ENCODE measurements around the gene FN3K. TPM values are rescaled to one million over a fixed set of nuclear protein-coding genes. Genes with fewer than 3 reads are reported as not detected.

Gene FN3K
- total and polyA plus RNA-seq, 2 of the 8 experiments (the other 6 are each of a cell fraction or from before 2014, with no cell fraction given), result 0.88 to 14.2 TPM

- H3K14ac ChIP-seq (ENCODE audit: insufficient read length), result no peak overlapping the region
- H3K4me3 ChIP-seq (ENCODE audit: extremely low read depth in 1 of 4, insufficient read depth in 2 of 4, low read depth in 3 of 4, low read length in 4 of 4), result no peak overlapping the region
- ChIA-PET CTCF (ENCODE audit: partially characterized antibody) (interaction anchor here (1.6 kb wide), 1 partner anchor 124 kb away, joined by 3 read pairs; no protein-coding TSS in a partner anchor), POLR2A (ENCODE audit: partially characterized antibody) (no interaction called here)
- H3K4ac ChIP-seq (replicated peaks; ENCODE audit: insufficient read length, low read depth, low read length), result no peak overlapping the region
- TF ChIP-seq CBX8 (IDR thresholded peaks at IDR 0.05; ENCODE audit: borderline replicate concordance, low read depth, low read length), result no peak
- TF ChIP-seq RXRA (IDR thresholded peaks at IDR 0.05; ENCODE audit: insufficient read depth, low read depth, low read length), result no peak
- DNase-seq (ENCODE audit: low read depth in 1 of 2, low spot score in 2 of 2), result no peak
- peak overlapping the region; percentile 93; the same call in 1 of the 2 replicates for H2AK5ac ChIP-seq (ENCODE audit: low read depth, low read length)
- no peak overlapping the region for H2BK15ac ChIP-seq (ENCODE audit: low read length)
- peaks cover 24% of the 10 kb centered on the region for H3K79me1 ChIP-seq (ENCODE audit: low read depth, low read length)
- no peak overlapping the region for H3K23ac ChIP-seq (ENCODE audit: insufficient read length)
- H3K9ac ChIP-seq (replicated peaks in 1 of 4; ENCODE audit: extremely low read depth in 1 of 4, low read depth in 3 of 4, low read length in 3 of 4), result no peak overlapping the region
- peaks cover 0 to 8% (median 0%) of the 10 kb centered on the region in 4 experiments; a peak in 3 of 8 replicates for H3K36me3 ChIP-seq (ENCODE audit: control insufficient read depth in 2 of 4, insufficient read depth in 4 of 4, low read length in 3 of 4)
- no peak overlapping the region for H2BK120ac ChIP-seq (replicated peaks; ENCODE audit: low read depth, low read length)
- no peak overlapping the region for H3K27ac ChIP-seq (ENCODE audit: low read depth, low read length)
- H3K4me1 ChIP-seq (replicated peaks in 1 of 4; ENCODE audit: control insufficient read depth in 3 of 4, insufficient read depth in 4 of 4, low read length in 3 of 4), result no peaks in the 10 kb centered on the region
- no peak overlapping the region for H4K91ac ChIP-seq (replicated peaks; ENCODE audit: insufficient read length, low read length)
- no peak overlapping the region for H2AFZ ChIP-seq (ENCODE audit: low read length)
- no peaks in the 10 kb centered on the region for H3K9me3 ChIP-seq (ENCODE audit: insufficient read depth in 2 of 2, low read depth in 1 of 2, low read length in 1 of 2)
- H3K4me2 ChIP-seq (ENCODE audit: insufficient read depth in 1 of 2, low read depth in 2 of 2, low read length in 2 of 2), result no peak overlapping the region
- H3K18ac ChIP-seq (ENCODE audit: extremely low read depth, low read length), result no peak overlapping the region
- WGBS, 2 experiments (ENCODE audit: extremely low coverage in 1 of 2, insufficient coverage in 1 of 2, insufficient read length in 1 of 2, insufficient replicate concordance in 2 of 2, low coverage in 1 of 2, low lambda C conversion rate in 2 of 2, missing lambda C conversion rate in 1 of 2), result 96% methylated on average over 12 of the region's 12 CpGs; no CpG with 5 or more reads in 1 of the 2 experiments
- no peak overlapping the region for H3K56ac ChIP-seq (replicated peaks; ENCODE audit: insufficient read length, low read depth, low read length)
- H2BK5ac ChIP-seq (ENCODE audit: low read depth, low read length), result no peak overlapping the region
- no peak overlapping the region; the same call in 1 of the 2 replicates for H4K8ac ChIP-seq (ENCODE audit: extremely low read depth, insufficient read depth, low read length)
- H4K20me1 ChIP-seq (replicated peaks in 1 of 2; ENCODE audit: control insufficient read depth in 1 of 2, insufficient read depth in 2 of 2, low read length in 2 of 2), result peaks cover 10 to 20% of the 10 kb centered on the region in 2 experiments
- no peak overlapping the region for H4K5ac ChIP-seq (ENCODE audit: insufficient read length, low read depth, low read length)
- H2BK12ac ChIP-seq (ENCODE audit: low read depth, low read length), result no peak overlapping the region
- H3K23me2 ChIP-seq (ENCODE audit: low read depth, low read length), result 0 out of 2 replicates have a peak, but pooled peaks cover 2% of the 10 kb centered on the region
- no peaks in the 10 kb centered on the region for H3K27me3 ChIP-seq (replicated peaks in 1 of 4; ENCODE audit: control insufficient read depth in 3 of 4, extremely low read depth in 1 of 4, insufficient read depth in 3 of 4, low read length in 3 of 4)
- FAIRE-seq, result no peak
- peaks cover 0 to 41% of the 10 kb centered on the region in 2 experiments; a peak in 2 of 4 replicates for H3K79me2 ChIP-seq (ENCODE audit: control insufficient read depth in 1 of 2, insufficient read depth in 2 of 2, low read length in 2 of 2)
- H2BK20ac ChIP-seq (ENCODE audit: low read length), result no peak overlapping the region
Measured at GRCh38 chr17:82791532-82791931, 56.1 kb downstream of the FN3K start.

All from H1 (cell line).